ACC112 (cell line): ENCODE measurements around the gene RTN4RL1.
A peak's percentile ranks its signal among the peaks of the same experiment; 100 is the strongest.

Experiments used
- H2AFZ ChIP-seq: fragments of 200-600 bp; sonication (generic); one replicate; pipeline ENCODE4 v1.6.0; 2017; ENCODE audit warnings: antibody characterized with exemption, low read length; ENCODE audit not compliant: unreplicated experiment
- H3K27ac ChIP-seq: fragments of 200-600 bp; sonication (generic); 2 replicates; pipeline ENCODE4 v1.5.1; 2014; ENCODE audit warnings: low read depth, mild to moderate bottlenecking, antibody characterized with exemption, low read length, moderate library complexity
- H3K27me3 ChIP-seq: fragments of 200-600 bp; sonication (generic); 2 replicates; pipeline ENCODE4 v1.6.1; 2014; ENCODE audit warnings: mild to moderate bottlenecking, antibody characterized with exemption, low read length, moderate library complexity, mixed read lengths; ENCODE audit not compliant: insufficient read depth
- H3K36me3 ChIP-seq: fragments of 200-600 bp; sonication (generic); 2 replicates; pipeline ENCODE4 v1.6.1; 2016; ENCODE audit warnings: mild to moderate bottlenecking, antibody characterized with exemption, low read length, moderate library complexity, mixed read lengths; ENCODE audit not compliant: insufficient read depth
- H3K4me1 ChIP-seq: fragments of 200-600 bp; sonication (generic); one replicate; pipeline ENCODE4 v1.6.1; 2016; ENCODE audit warnings: low read length, mixed read lengths; ENCODE audit not compliant: insufficient read depth, unreplicated experiment, control insufficient read depth
- H3K4me3 ChIP-seq: fragments of 200-600 bp; sonication (generic); 2 replicates; pipeline ENCODE4 v1.5.1; 2014; ENCODE audit warnings: mild to moderate bottlenecking, low read depth, low read length
- H3K79me2 ChIP-seq: fragments of 200-600 bp; sonication (generic); one replicate; pipeline ENCODE4 v1.6.0; 2016; ENCODE audit warnings: low read length; ENCODE audit not compliant: control insufficient read depth, unreplicated experiment, insufficient read depth

RTN4RL1 gene

GRCh38 chr17:1914661-1915083 is 110.5 kb downstream of the RTN4RL1 start:
- H2AFZ ChIP-seq, result no peak overlapping the region

DNA sequence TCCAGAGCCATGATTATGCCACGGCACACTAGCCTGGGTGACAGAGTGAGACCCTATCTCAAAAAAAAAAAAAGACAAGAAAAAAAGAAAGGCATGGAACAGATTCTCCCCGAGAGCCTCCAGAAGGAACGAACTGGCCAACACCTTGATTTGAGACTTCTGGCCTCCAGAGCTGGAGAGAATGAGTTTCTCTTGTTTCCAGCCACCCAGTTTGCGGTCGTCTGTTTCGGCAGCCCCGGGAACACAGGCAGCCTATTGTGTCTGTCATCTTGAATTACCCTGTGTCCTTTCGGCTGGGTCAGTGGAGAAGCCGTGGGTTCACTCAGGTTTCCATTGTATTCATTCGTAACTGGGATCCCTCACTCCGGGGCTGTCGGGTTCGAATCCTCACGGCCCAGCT is 111.4 kb downstream of the RTN4RL1 start:
- no peak overlapping the region for H3K4me3 ChIP-seq
- peaks cover 67% of the 10 kb centered on the region for H3K27me3 ChIP-seq
- H2AFZ ChIP-seq, result no peak overlapping the region
- no peaks in the 10 kb centered on the region for H3K79me2 ChIP-seq
- no peaks in the 10 kb centered on the region for H3K36me3 ChIP-seq
- H3K27ac ChIP-seq, result no peak overlapping the region
- H3K4me1 ChIP-seq, result no peaks in the 10 kb centered on the region

More at GRCh38 chr17:1914661-1915083, 110.5 kb downstream of the RTN4RL1 start:
- Histone ChIP-seq H3K27ac (no peak overlapping the region), H3K27me3 (peaks cover 60% of the 10 kb centered on the region), H3K4me1 (no peaks in the 10 kb centered on the region), H3K79me2 (no peaks in the 10 kb centered on the region), H3K4me3 (no peak overlapping the region), H3K36me3 (no peaks in the 10 kb centered on the region)

DNA sequence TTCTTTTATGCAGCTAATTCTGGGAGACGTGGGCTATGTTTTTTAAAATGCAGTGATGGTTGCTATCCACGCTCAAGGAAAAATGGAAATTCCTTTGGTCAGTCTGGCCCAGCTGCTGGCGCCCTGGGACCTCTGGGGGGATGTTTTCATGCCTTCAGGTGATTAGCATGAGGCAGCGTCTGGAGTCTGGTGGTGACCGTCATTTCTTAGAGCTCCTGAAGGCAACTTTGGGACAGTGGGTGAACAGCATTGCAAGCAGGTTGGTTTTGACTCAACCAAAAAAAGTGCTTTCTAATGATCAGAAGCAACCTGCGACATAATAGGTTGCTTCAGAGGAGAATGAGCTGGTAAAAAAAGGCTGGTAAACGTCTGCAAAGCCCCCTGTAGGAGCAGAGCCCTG is 113.0 kb downstream of the RTN4RL1 start:
- H3K27me3 ChIP-seq, result peaks cover 82% of the 10 kb centered on the region
- H2AFZ ChIP-seq, result no peak overlapping the region
- no peak overlapping the region for H3K4me3 ChIP-seq
- H3K27ac ChIP-seq, result no peak overlapping the region
- peaks cover 7% of the 10 kb centered on the region for H3K4me1 ChIP-seq
- no peaks in the 10 kb centered on the region for H3K36me3 ChIP-seq
- H3K79me2 ChIP-seq, result no peaks in the 10 kb centered on the region

- no peak overlapping the region for H3K4me3 ChIP-seq
- no peaks in the 10 kb centered on the region for H3K36me3 ChIP-seq
- peaks cover 82% of the 10 kb centered on the region for H3K27me3 ChIP-seq
- no peaks in the 10 kb centered on the region for H3K79me2 ChIP-seq
- no peak overlapping the region for H3K27ac ChIP-seq
- H2AFZ ChIP-seq, result no peak overlapping the region
- H3K4me1 ChIP-seq, result peaks cover 7% of the 10 kb centered on the region
Observed at GRCh38 chr17:1909985-1910384, 115.1 kb downstream of the RTN4RL1 start.

DNA sequence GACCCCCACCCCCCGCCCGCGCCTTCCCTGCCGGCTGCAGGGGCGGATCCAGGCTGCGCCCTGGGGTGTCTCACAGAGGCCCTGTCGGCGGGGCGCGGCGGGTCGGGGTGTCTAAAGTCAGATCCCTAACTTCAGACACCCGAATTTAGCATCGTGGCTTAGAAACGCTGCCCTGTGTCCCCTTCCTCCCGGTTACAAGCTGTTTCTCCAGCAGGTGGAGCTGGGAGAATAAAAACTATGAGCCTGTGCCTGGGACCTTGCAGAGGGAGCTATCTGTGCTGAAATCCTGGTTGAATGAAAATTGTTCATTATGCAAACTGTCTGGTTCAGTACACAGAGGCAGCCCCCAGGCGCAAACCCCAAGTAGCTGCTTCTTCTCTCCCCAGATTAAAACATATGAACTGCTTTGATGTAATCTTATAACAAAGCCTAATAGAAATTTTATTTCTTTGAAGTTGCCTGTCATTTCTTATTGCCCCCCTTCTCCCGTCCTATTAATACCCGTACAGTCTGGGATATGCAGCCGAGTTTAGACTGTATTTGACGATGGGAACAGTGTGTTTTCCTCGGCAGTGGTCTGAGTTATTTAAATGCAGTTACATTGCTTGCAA is 116.3 kb downstream of the RTN4RL1 start:
- Histone ChIP-seq H3K27me3 (peaks cover 80% of the 10 kb centered on the region), H3K27ac (no peak overlapping the region), H3K79me2 (no peaks in the 10 kb centered on the region), H3K4me1 (peaks cover 7% of the 10 kb centered on the region), H2AFZ (peak overlapping the region; percentile 50), H3K4me3 (peak overlapping the region; percentile 68), H3K36me3 (no peaks in the 10 kb centered on the region)

DNA sequence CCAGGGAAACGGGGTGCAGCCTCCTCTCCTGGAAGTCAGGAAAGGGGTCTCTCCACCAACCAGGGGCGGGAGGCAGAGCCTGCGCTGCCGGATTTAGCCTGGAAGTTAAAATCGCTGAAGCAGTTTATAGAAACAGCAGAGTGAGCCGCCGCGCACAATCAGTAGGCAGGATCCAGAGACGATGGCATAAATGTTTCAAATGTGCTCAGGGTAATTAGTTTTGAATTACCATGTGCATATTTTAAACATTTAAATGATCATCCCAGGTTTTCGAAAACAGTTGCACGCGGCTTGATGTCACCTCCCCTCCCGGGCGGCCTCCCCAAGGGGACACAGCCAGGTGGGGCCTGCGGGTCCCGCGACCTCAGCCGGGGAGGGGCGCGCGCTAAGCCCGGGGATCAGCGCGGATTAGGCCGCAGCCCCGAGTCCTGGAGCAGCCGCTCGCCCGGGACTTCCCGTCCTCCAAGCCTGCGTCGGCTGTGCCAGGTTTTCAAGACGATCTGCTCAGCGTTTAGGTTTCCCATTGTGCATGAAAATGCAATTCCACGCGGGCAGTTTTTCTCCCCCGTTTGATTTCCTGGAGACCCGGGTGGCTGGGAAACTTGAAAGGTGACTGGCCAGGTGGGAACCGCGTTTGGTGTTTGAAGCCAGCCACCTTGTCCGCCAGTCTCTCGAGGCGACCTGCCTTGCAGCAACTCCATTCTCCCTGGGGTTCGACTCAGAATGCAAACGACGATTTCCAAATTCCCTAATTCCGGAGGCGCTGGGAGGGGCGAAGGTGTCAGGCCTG is 117.0 kb downstream of the RTN4RL1 start:
- peak overlapping the region; percentile 68 for H3K4me3 ChIP-seq
- H3K79me2 ChIP-seq, result no peaks in the 10 kb centered on the region
- H3K4me1 ChIP-seq, result peaks cover 7% of the 10 kb centered on the region
- H3K27ac ChIP-seq, result no peak overlapping the region
- H3K36me3 ChIP-seq, result no peaks in the 10 kb centered on the region
- peaks cover 73% of the 10 kb centered on the region for H3K27me3 ChIP-seq
- H2AFZ ChIP-seq, result peak overlapping the region; percentile 50

DNA sequence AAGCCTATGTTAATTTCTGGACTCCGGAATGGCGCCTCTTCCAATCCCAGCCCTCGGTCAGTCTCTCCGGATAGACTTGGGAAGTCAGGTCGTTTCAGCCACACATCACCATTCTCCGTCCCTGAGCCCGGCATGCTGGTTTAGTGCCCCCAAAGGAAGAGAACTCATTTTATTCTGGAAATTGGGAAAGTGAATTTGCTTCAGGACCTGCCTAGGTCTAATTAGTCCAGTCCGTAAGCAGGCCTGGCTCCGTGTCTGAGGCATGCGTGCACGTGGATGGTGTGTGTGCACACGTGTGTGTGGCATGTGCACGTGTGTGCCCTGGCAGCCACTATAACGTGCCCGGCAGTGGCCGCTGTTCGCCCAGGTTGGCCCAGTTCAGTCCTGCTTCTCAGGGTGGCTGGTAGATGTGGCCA is 117.9 kb downstream of the RTN4RL1 start:
- peaks cover 65% of the 10 kb centered on the region for H3K27me3 ChIP-seq
- H3K27ac ChIP-seq, result no peak overlapping the region
- no peak overlapping the region for H2AFZ ChIP-seq
- no peaks in the 10 kb centered on the region for H3K36me3 ChIP-seq
- peaks cover 7% of the 10 kb centered on the region for H3K4me1 ChIP-seq
- H3K79me2 ChIP-seq, result no peaks in the 10 kb centered on the region
- no peak overlapping the region for H3K4me3 ChIP-seq

GRCh38 chr17:1906662-1907101 is 118.5 kb downstream of the RTN4RL1 start:
- H3K4me1 ChIP-seq, result peaks cover 7% of the 10 kb centered on the region
- no peaks in the 10 kb centered on the region for H3K79me2 ChIP-seq
- no peak overlapping the region for H3K27ac ChIP-seq
- no peak overlapping the region for H3K4me3 ChIP-seq
- H2AFZ ChIP-seq, result no peak overlapping the region
- no peaks in the 10 kb centered on the region for H3K36me3 ChIP-seq
- peaks cover 60% of the 10 kb centered on the region for H3K27me3 ChIP-seq

GRCh38 chr17:1905190-1905913 is 119.8 kb downstream of the RTN4RL1 start:
- Histone ChIP-seq H3K27ac (no peak overlapping the region), H3K27me3 (peaks cover 54% of the 10 kb centered on the region), H2AFZ (no peak overlapping the region), H3K79me2 (no peaks in the 10 kb centered on the region), H3K36me3 (no peaks in the 10 kb centered on the region), H3K4me3 (no peak overlapping the region), H3K4me1 (peaks cover 7% of the 10 kb centered on the region)

DNA sequence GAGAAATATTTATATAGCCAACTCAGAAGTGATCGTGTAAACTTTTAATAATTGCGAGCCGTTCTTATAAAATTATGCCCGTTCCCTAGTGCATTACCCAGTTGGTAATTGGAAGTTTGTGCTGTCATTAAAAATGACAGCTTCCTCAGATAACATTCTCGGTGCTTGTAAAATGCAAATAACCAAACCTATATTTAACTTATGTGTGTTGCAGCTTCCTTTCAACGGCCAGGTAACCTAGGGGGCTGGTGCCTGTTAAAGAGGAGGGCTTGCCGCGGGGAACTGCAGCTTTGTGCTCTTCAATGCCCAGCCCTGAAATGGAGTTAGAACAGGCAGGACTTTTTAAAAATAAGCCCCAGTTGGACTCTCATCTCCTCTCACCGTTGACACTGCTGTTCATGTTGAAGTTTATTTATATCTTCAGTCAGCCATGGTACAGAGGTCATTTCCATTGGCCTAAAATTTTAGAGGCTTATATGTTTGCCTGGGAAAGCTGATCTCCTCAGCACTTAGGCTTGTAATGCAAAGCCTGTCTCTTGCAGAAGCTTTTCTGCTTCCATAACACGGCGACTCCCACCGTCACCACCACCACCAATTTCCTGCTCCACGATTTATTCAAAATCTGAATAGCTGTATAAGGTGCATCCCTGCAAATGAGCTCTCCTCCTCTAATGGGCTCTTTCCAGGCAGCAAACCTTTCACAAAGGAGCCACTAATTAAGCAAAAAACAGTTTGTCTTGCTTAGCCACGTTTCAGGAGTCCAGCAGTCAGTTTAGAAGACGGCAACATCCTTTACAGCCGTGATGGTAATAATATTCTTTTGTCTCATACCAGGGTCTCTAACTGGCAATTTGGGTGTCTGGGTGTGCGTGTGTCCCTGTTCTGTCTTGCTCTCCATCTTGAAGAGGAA is 120.6 kb downstream of the RTN4RL1 start:
- no peak overlapping the region for H2AFZ ChIP-seq
- no peak overlapping the region for H3K4me3 ChIP-seq
- no peak overlapping the region for H3K27ac ChIP-seq
- peaks cover 1% of the 10 kb centered on the region; the same call in 1 of the 2 replicates for H3K36me3 ChIP-seq
- H3K79me2 ChIP-seq, result no peaks in the 10 kb centered on the region
- H3K27me3 ChIP-seq, result peaks cover 46% of the 10 kb centered on the region
- H3K4me1 ChIP-seq, result peaks cover 7% of the 10 kb centered on the region
